Spleen (tissue), 11 donors: ENCODE results near the gene SORCS1. TPM values are rescaled to one million over a fixed set of nuclear protein-coding genes. Genes with fewer than 3 reads are reported as not detected.

ENCODE experiments used
- DNase-seq: peaks from one replicate; pipeline ENCODE4 v3.0.0-alpha.2; 2020
- H3K27ac ChIP-seq, 8 donors: fragments of 200-600 bp; sonication (generic) in 7 of 8; 1 replicate in 4 of 8; 2 replicates in 4 of 8; pipeline versions ENCODE4 v1.5.0 to v1.8.0; 2016 to 2021; ENCODE audit warnings: inconsistent platforms in 4 of 8, mild to moderate bottlenecking in 4 of 8, moderate library complexity in 1 of 8
- H3K27me3 ChIP-seq, 7 donors: fragments of 200-600 bp; sonication (generic) in 6 of 7; replicated peaks in 1 of 7; 1 replicate in 4 of 7; 2 replicates in 3 of 7; pipeline versions ENCODE4 v1.5.0 to v1.8.0; 2016 to 2021; ENCODE audit warnings: inconsistent platforms in 3 of 7, mild to moderate bottlenecking in 1 of 7
- H3K36me3 ChIP-seq, 6 donors: fragments of 200-600 bp; sonication (generic) in 5 of 6; 1 replicate in 4 of 6; 2 replicates in 2 of 6; pipeline versions ENCODE4 v1.5.0 to v1.8.0; 2016 to 2021; ENCODE audit warnings: inconsistent platforms in 2 of 6
- H3K4me1 ChIP-seq, 6 donors: fragments of 200-600 bp; sonication (generic) in 5 of 6; 1 replicate in 3 of 6; 2 replicates in 3 of 6; pipeline versions ENCODE4 v1.5.0 to v1.8.0; 2016 to 2021; ENCODE audit warnings: inconsistent platforms in 3 of 6
- H3K4me3 ChIP-seq, 8 donors: fragments of 200-600 bp; sonication (generic) in 7 of 8; 1 replicate in 4 of 8; 2 replicates in 4 of 8; pipeline versions ENCODE4 v1.5.0 to v1.8.0; 2016 to 2021; ENCODE audit warnings: inconsistent platforms in 4 of 8, mild to moderate bottlenecking in 4 of 8, moderate library complexity in 2 of 8
- H3K9me3 ChIP-seq, 8 donors: fragments of 200-600 bp; sonication (generic) in 7 of 8; 1 replicate in 4 of 8; 2 replicates in 4 of 8; pipeline versions ENCODE4 v1.5.0 to v1.8.0; 2016 to 2021; ENCODE audit warnings: inconsistent platforms in 4 of 8
- CTCF ChIP-seq, 11 experiments: fragments of 200-600 bp in 7 of 11; fragments of 450-650 bp in 4 of 11; sonication (generic) in 4 of 11; IDR thresholded peaks in 8 of 11; conservative IDR thresholded peaks in 3 of 11; 1 replicate in 7 of 11; 2 replicates in 4 of 11; pipeline versions ENCODE4 v1.4.0 to v1.8.0; 2016 to 2021; ENCODE audit warnings: antibody characterized with exemption in 11 of 11, inconsistent platforms in 4 of 11, mild to moderate bottlenecking in 1 of 11
- POLR2A ChIP-seq, 3 donors: fragments of 450-650 bp; IDR thresholded peaks; one replicate each; pipeline ENCODE4 v1.5.1; 2017; ENCODE audit warnings: antibody characterized with exemption in 3 of 3, mild to moderate bottlenecking in 1 of 3
- POLR2AphosphoS5 ChIP-seq, 3 donors: sonication (generic); formaldehyde crosslinking; IDR thresholded peaks; one replicate each; pipeline ENCODE4 v1.5.1; 2017; ENCODE audit warnings: antibody characterized with exemption in 3 of 3
- WGBS, 5 donors: extraction: QIAGEN DNeasy Blood & Tissue Kit in 3 of 5; methylation state at CpG; one replicate each; pipeline versions ENCODE4 v1.1.5 to v1.1.7; 2013 to 2018; 5-methylcytosine and 5-hydroxymethylcytosine counted together
- intact Hi-C: fragments of 100-400 bp; cut with DNase I; formaldehyde crosslinking; loops from one replicate; pipeline ENCODE4 v1.15.0; 2023; ENCODE audit warnings: low total_unique reads
- polyA plus RNA-seq, 3 donors: library from polyadenylated mRNA; stranded (reverse); fragments of 200-250 nt; gene quantifications; one replicate each; pipeline ENCODE4 v1.2.1, GENCODE V29; 2013
- total RNA-seq, 7 donors: library from RNA; depleted of rRNA in 3 of 7; stranded (reverse); fragments of >200 nt in 3 of 7; fragmentation: NEBNext Ultra II Directional in 4 of 7; extraction: Animal tissue kit (Norgen Biotek cat#: 25700) in 4 of 7; gene quantifications; one replicate each; pipeline versions ENCODE4 v1.1.0 to v1.2.1, GENCODE V29; 2016 to 2021
- donor health status: healthy with polysubstance abuse.
- donor health status: DM: no; HTN: no; CAD: no; lungs with moderate emphysema.
- donor health status: DM: no; HTN: no; CAD: no.
- donor health status: Bipolar disorder and iron deficiency.
- donor health status: healthy.
- donor health status: DM: no; HTN: no; CAD: no.
- donor health status: DM: yes; HTN: yes; CAD: no.

Gene SORCS1
- total and polyA plus RNA-seq, 10 donors: 0.67 to 2.7 (median 1.6) TPM

- no peak for DNase-seq
- H3K4me1 ChIP-seq: no peaks in the 10 kb centered on the region
- H3K27me3 ChIP-seq: no peaks in the 10 kb centered on the region
- H3K4me3 ChIP-seq: no peak overlapping the region
- intact Hi-C loops: no loop called here
- H3K27ac ChIP-seq: no peak overlapping the region
- TF ChIP-seq POLR2A (IDR thresholded peaks at IDR 0.05): no peak
- no peak for TF ChIP-seq CTCF (IDR thresholded peaks at IDR 0.05 in 8 of 11, conservative IDR thresholded peaks at IDR 0.05 in 3 of 11)
- TF ChIP-seq POLR2AphosphoS5 (IDR thresholded peaks at IDR 0.05): no peak
- 64 to 83% (median 80%) methylated on average over 6 of the region's 6 CpGs for WGBS, 5 donors
- H3K36me3 ChIP-seq: no peaks in the 10 kb centered on the region
- peaks cover 0 to under 1% (median 0%) of the 10 kb centered on the region in 8 donors for H3K9me3 ChIP-seq
Measured at GRCh38 chr10:107022600-107023354, 141.7 kb downstream of the SORCS1 start.

DNA sequence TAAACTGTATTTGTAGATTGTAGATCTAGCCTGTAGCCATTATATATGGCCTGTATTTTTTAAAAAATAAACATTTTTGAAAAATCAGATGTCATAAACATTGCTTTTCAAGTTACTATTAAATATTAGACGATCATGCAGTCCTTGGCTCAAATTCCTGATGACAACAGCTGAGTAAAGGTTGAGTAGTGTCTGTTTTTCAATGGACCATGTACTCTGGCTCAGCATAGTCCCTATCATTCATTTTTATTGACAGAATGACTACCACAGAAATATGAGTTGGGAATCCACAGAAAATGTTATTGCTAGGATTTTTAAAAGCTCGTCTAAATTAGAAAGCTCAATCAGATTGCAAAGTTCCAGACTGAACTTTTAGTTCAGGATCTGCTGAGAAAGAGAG lies 145.4 kb downstream of the SORCS1 start:
- no peaks in the 10 kb centered on the region for H3K27me3 ChIP-seq
- H3K36me3 ChIP-seq: no peaks in the 10 kb centered on the region
- WGBS, 5 donors: 78 to 91% (median 84%) methylated on average over 2 of the region's 2 CpGs
- TF ChIP-seq POLR2A (IDR thresholded peaks at IDR 0.05): no peak
- peaks cover 0 to 18% (median 4%) of the 10 kb centered on the region in 8 donors for H3K9me3 ChIP-seq
- DNase-seq: no peak
- H3K4me1 ChIP-seq: no peaks in the 10 kb centered on the region
- intact Hi-C loops: no loop called here
- no peak overlapping the region for H3K27ac ChIP-seq
- H3K4me3 ChIP-seq: no peak overlapping the region

DNA sequence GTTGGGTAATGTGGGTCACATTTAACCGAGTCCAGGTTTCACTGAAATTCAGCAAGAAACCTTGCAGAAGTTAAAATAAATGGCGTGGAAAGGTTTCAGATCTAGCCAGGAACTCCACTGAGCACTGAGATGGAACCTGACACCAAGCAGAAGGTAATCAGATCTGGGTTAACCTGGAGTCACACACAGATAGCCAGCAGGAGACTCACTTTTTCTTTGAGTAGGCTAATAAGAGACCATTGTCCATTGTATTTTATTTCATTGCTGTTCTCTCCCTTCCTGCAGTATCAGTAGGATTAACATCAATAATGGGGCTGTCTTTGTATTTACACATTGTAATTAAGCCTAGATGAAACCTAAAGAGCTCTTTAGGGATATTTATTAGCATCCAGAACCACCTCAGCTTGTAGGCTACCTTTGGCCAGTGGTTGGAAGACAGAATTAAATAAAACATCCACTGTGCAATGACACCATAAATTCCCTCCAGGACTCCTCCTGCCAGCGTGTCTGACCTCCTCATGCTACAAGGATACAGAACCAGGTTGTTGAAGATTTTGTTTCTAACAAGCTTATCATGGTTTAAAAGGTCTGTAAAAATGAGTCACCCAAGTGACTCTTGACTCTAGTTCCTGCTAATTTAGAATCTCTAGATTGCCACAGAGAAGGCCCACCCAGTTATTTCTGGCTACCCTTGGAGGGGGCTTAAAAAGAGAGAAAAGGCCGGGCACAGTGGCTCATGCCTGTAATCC lies 151.1 kb downstream of the SORCS1 start:
- DNase-seq: no peak
- H3K27me3 ChIP-seq: no peaks in the 10 kb centered on the region
- H3K27ac ChIP-seq: no peak overlapping the region
- no peaks in the 10 kb centered on the region for H3K36me3 ChIP-seq
- TF ChIP-seq POLR2A (IDR thresholded peaks at IDR 0.05) (no peak), POLR2AphosphoS5 (IDR thresholded peaks at IDR 0.05) (no peak), CTCF (IDR thresholded peaks at IDR 0.05 in 8 of 11, conservative IDR thresholded peaks at IDR 0.05 in 3 of 11) (no peak)
- intact Hi-C loops: no loop called here
- H3K4me1 ChIP-seq: no peaks in the 10 kb centered on the region
- no peak overlapping the region for H3K4me3 ChIP-seq
- peaks cover 0 to 18% (median 4%) of the 10 kb centered on the region in 8 donors for H3K9me3 ChIP-seq
- WGBS, 5 donors: 77 to 89% (median 84%) methylated on average over 4 of the region's 4 CpGs

GRCh38 chr10:107011992-107012391 lies 152.5 kb downstream of the SORCS1 start:
- intact Hi-C loops: no loop called here
- Histone ChIP-seq H3K27ac (no peak overlapping the region), H3K36me3 (no peaks in the 10 kb centered on the region), H3K27me3 (no peaks in the 10 kb centered on the region), H3K4me3 (no peak overlapping the region), H3K4me1 (no peaks in the 10 kb centered on the region), H3K9me3 (peaks cover 0 to 12% (median 1%) of the 10 kb centered on the region in 8 donors)
- WGBS, 5 donors: 77 to 83% (median 80%) methylated on average over 3 of the region's 3 CpGs
- no peak for DNase-seq
- TF ChIP-seq CTCF (IDR thresholded peaks at IDR 0.05 in 8 of 11, conservative IDR thresholded peaks at IDR 0.05 in 3 of 11): no peak
